Stimulated activated CD8-positive, alpha-beta memory T cell treated with anti-CD3 and anti-CD28 coated beads, Interleukin-7, amount 100 ng/mL, for 48 hours (primary cell): Measurements from ENCODE around the gene SOCS4.
"Not testable (repeated sequence)": the region's sequence is repeated elsewhere in the genome, so short reads cannot be mapped to it uniquely, and the experiment has no call there.

Experiments
- DNase-seq, 2 donors: peaks; one replicate each; pipeline ENCODE4 v3.0.0-alpha.2; 2020; ENCODE audit warnings: low read depth in 1 of 2; ENCODE audit errors: extremely low read depth in 1 of 2

The SOCS4 gene, protein sequence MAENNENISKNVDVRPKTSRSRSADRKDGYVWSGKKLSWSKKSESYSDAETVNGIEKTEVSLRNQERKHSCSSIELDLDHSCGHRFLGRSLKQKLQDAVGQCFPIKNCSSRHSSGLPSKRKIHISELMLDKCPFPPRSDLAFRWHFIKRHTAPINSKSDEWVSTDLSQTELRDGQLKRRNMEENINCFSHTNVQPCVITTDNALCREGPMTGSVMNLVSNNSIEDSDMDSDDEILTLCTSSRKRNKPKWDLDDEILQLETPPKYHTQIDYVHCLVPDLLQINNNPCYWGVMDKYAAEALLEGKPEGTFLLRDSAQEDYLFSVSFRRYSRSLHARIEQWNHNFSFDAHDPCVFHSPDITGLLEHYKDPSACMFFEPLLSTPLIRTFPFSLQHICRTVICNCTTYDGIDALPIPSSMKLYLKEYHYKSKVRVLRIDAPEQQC

DNA sequence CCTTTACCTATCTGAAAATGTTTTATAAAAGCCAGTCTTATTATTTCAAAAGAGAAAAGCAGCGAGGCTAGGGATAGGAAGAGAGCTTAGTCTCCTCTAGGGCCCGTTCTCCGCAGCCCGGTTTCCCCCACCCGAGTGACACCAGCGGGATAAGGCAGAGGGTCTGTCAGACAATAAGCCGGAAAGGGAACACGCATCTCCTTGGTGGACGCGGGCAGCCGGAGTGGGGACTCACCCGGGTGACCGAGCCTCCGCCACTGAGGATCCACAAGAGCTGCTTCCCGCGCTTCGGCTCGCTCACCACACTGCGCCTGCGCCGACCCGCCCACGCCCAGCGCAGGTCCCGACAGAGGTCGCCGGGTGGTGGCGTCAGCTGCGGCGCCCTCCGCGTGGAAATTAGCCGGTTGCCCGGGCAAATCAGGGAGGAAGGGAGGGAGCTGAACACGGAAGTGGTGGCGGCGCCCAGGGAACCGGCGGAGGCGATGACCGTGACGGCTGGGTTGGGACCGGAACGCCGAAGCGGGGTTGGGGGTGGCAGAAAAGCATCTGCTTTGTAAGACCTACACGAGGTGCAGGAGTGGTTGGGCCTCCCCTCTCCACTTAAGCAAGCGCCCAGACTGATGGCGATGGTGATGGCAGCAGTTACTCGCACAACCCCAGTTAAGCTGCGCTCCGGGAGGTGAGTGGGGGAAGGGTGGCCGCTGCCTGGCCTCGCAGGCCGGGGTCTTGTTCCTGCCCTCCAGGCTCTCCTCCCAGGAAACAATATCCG is at the start of gene SOCS4, which contains the start of gene WDHD1:
TSS of gene SOCS4 (plus strand) at position 444 of the 769 bp plus-strand sequence. CDS start 15,806 bp downstream, outside the sequence.
TSS of gene WDHD1 (minus strand) at position 307 of the 769 bp plus-strand sequence. CDS start 312 bp downstream, outside the sequence.
- DNase-seq = peak; percentile 95 to 98

DNA sequence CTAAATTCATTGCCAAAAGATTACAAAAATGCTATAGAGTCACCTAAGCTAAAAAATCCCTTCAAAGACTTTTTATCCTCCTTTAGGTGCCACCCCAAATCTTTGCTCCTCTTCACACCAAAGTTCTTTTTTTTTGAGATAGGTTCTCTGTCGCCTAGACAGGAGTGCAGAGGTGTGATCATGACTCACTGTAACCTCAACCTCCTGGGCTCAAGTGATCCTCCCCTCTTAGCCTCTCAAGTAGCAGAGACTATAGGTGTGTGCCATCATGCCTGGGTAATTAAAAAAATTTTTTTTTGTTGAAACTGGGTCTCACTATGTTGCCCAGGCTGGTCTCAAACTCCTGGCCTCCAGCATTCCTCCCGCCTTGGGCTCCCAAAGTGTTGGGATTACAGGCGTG is 48.0 kb upstream of the SOCS4 start:
- DNase-seq = no peak

DNA sequence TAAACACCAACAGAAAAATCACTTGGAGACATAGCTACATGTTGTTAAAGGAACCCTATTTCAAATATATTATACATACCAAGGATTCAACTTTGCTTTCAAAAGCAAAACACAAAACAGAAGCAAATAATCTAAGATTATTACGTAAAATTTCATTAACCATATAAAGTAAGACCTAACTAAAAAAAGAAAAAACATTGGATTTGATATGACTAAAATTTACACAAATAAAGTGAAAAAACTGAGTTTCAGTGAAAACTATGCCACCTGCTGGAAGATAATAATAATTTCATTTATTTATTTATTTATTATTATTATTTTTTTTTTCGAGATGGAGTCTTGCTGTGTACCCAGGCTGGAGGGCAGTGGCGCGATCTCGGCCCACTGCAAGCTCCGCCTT is 45.3 kb upstream of the SOCS4 start:
- DNase-seq = no peak

DNA sequence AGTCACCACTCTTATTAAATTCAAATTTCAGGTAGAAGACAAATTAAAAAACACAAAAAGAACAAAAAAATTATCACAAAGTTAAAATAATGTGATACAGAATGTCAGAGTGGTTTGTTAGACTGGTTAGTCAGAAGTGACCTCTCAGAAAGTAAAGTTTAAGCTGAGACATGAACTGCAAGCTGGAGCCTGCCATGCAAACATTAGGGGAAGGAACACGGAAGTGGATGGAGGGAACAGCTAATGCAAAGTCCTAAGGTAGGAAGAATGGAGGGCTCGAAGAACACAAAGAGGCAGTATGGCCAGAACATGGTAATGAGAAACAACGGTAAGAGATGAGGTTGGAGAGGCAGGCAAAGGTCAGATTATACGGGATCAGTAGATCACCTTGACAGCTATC is 41.9 kb upstream of the SOCS4 start:
- DNase-seq = no peak

DNA sequence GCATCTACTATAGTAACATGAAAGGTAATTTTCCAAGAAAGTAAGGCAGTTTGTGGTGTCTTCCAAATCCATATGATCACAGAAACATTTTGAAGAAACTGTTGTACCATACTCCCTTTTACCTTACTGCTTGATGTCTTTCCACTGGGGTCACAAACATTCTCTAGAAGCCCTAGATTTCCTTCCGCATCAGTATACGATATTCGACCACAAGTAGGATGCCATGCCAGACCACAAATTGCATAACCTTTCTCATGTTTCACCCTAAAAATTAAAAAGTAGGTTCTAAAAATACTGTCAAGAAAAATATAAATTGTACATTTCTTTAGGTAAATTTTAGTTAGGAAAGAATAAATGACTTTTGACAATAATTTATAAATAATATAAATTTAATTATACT is 26.7 kb upstream of the SOCS4 start:
- DNase-seq = no peak

DNA sequence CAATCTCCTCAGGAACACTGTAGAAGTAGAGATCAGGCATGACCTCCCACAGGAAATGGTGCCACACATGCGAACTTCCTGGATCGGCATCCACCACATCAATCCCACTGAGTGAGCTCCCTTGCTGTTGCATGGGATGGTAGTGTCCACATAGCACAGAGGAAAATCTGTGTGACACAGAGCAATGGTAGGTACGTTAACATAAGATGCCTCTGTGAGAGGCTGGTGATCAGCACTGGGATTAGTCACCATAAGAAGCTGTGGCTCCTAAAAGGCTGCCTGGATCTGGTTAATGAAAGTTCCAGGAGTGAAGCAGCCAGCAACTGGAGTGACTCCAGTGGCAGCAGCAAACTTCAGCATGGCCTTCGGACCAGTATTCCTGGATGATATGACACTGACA is 22.0 kb upstream of the SOCS4 start:
- DNase-seq = no peak

DNA sequence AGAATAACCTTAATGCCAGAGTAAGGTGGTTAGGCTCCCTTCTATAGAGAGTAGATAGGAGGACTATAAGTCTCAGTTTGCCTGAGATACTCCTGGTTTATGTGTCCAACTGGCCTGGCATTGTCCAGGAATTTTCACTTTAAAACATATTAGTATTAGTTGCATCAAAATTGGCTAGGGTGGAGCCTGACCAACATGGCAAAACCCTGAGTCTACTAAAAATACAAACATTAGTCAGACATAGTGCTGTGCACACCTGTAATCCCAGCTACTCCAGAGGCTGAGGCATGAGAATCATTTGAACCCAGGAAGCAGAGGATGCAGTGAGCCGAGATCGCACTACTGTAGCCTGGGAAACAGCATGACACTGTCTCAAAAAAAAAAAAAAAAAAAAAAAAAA is 12.0 kb upstream of the SOCS4 start:
- no peak for DNase-seq

DNA sequence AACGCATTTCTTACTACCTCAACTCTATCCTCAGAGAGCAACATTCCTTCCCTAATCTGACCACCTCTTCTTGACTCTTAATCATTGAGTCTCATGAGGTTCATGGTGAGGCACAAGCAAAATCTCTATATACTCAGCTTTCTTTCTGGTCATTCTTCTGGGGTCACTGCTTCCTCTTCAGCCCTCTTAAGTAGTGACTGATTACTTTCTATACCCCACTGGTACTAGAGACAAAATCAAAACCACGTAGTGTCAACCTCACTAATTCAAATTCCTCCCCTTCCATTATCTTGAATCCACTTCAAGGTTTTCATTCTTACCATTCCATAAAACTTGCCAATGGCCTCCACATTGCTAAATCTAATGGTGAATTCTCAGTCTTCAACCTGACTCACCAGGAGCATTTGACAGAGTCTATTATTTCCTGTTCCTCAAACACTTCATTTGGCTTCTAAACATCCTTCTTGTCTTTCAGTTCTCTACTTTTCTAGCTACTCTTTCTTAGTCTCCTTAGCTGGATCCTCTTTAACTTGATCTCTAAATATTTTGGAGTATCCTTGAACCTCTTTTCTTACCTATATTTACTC is 7.0 kb upstream of the SOCS4 start:
- no peak for DNase-seq

DNA sequence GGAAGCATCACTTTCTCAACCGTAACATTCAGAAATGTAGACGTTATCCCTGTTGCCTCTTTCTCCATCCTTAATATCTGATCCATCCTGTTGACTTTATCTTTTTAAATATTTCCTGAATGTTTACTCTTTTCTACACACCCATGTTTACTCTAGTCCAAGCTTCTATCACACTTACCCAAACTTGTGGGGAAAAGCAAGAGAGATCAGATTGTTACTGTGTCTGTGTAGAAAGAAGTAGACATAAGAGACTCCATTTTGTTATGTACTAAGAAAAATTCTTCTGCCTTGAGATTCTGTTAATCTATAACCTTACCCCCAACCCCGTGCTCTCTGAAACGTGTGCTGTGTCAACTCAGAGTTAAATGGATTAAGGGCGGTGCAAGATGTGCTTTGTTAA is 2.7 kb upstream of the SOCS4 start:
- not testable (repeated sequence) for DNase-seq

DNA sequence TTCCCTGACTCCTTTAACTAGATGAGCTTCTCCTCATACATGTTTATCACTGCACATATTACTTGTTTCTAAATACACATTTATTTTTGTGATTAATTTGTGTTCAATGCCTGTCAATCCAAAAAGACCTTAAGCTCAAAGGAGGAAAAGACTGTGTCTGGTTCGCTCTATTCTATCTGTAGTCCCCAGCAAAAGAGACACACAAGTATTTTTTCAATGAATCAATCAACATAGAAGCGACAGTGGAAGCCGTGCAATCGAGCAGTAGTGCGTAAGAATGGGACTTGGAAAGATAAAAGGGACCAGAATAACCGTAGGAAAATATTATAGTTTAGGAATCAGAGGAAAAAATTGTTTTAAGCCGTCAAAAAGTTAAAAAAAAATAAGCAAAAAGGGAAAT is 1.1 kb upstream of the SOCS4 start:
- no peak for DNase-seq

DNA sequence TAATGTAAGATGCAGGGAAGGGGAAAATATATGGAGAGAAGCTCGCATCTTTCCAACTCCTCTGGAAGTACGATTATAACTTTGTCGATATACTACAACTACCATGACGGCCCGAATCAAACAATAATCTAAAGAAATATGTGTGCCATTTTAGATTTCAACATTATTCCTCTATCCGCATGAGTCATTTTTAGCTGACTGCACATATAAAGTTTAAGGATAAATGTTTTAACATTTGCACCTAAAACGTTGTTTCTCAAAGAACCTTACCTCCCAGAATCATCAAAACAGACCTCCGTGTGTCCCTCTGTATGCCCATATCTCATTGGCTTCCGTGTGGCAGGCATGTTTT is 619 bp upstream of the SOCS4 start:
- no peak for DNase-seq

DNA sequence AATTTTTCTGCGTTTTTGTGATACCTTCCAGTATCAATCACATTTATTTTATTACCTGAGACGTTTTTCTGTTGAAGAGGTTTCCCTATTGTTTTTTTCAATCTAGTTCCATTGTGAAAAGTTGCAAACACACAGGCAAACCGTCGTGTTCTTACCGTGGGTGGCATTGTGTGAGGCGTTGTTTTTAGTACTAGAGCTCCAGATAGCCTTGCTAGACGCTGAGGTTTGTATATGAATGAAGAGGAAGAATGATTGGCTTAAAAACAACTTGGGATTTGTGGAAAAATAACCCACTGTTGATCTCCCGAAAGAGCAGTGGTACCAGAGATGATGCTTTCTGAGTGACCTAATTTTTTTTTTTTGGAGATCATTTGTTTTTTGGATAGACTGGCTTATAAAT is 1.0 kb downstream of the SOCS4 start:
- DNase-seq = no peak

DNA sequence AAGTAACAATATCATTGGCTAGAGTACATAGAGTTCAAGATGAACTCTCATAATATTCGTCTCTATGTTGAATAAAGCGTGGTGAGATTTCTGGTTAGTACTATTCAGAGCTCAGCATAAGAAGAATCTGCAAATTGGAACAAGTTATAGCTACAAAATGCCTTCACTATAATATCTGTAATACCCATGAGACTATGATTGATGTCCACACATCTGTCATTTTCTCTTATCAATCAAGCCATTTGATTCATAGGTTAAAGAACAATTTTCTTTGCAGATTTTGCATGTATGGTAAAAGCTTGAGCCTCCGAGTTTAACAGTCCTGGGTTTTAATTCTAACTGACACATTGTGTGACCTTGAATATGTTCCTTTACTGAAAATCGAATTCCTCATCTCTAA is 1.4 kb downstream of the SOCS4 start:
- DNase-seq = no peak

DNA sequence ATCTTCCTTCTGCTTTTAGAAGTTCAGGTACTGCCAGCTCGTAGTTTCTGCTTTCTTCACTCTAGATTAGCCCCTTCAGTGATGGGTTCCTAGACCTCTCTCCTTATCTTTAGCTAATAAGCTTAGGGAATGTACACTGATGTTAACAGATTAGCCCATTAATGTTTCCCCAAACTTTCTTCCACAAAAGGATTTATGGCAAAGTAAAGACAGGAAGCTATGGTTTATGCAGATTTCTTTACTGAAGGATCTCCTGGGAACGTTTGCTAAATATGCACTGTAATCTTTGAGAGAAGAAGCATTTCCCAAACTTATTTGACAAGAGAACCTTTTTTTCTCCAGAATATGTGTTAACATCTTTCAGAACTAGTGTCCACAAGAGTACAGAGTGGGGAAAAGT is 4.2 kb downstream of the SOCS4 start:
- no peak for DNase-seq

DNA sequence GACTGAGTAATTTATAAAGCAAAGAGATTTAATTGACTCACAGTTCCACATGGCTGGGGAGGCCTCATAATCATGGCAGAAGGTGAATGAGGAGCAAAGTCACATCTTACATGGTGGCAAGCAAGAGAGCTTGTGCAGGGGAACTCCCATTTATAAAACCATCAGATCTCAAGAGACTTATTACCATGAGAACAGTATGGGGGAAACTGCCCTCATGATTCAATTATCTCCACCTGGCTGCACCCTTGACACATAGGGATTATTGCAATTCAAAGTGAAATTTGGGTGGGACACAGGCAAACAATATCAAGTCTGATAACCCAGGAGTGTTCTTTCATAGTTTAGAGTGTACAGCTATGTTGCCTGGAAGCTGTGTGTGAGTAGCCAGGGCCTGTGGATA is 11.0 kb downstream of the SOCS4 start:
- DNase-seq = not testable (repeated sequence)

DNA sequence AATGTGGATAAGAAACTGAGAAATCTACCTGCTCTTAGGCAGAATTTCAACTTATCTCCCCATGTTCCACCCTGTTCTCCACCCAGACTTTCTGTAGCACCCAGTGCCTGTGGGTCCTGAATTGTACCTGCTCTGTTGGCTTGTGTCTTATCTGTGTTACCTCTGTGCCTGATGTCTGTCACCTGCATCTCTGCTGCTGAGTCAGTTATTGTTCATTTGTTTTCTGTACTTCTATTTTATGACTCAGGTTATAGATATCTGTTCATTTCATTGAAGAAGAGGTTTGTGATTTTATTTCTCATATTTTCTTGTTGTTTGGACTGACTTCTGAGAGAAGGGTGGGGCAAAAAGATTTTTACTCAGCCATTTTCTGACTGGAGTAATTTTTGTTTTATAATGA is 11.7 kb downstream of the SOCS4 start:
- DNase-seq = no peak

DNA sequence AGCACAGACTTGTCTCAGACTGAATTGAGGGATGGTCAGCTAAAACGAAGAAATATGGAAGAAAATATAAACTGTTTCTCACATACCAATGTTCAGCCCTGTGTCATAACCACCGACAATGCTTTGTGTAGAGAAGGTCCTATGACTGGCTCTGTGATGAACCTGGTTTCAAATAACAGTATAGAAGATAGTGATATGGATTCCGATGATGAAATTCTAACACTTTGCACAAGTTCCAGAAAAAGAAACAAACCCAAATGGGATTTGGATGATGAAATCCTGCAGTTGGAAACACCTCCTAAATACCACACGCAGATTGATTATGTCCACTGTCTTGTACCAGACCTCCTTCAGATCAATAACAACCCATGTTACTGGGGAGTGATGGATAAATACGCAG is 16.5 kb downstream of the SOCS4 start:
- DNase-seq = no peak

DNA sequence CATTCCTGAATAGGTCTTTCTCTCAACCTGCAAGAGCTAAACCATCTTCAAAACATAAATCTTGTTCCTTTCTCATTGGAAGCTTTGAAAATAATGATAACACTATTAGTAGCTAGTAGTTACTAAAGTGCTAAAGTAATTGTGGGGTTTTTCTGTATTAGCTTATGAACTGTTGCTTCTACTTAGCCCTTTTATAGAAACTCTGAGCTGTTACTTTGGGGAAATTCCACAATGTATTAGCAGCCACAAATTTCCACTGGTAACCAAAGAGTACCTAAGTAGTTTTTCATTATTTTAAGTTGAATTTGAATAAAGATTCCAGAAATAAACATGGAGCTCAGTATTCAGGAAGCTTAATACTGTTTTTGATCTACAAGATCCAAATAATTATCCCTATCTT is 18.1 kb downstream of the SOCS4 start:
- DNase-seq = no peak

DNA sequence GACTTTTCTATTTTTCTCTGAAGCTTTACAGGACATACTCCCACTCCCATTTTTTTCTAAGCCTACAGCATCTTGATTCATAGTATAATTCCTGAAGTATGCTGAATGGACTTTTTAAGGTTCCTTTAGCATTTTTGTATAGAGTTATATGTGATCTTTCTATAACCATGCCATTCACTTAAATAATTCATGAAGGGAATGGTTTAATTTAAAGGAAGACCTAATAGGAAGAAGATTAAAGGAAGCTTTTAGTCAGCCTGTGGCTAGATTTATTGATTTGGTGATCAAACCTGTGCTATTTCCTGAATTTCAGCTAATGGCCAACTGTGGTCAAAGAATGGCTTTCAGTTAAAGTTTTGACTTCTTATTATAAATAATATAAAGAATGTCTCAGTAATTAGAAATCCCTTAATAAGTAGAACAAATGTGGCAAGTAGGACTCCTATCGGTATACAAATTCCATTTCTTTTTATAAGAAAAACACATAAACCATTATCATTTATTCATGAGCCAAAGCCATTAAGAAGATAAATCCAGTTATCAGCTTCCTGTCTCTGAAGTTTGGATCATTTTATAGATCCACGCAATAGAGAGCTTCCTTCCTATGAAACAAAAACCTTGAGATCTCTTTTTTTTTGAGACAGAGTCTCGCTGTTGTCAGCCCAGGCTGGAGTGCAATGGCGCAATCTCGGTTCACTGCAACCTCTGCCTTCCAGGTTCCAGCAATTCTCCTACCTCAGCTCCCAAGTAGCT is 20.4 kb downstream of the SOCS4 start:
- no peak for DNase-seq

DNA sequence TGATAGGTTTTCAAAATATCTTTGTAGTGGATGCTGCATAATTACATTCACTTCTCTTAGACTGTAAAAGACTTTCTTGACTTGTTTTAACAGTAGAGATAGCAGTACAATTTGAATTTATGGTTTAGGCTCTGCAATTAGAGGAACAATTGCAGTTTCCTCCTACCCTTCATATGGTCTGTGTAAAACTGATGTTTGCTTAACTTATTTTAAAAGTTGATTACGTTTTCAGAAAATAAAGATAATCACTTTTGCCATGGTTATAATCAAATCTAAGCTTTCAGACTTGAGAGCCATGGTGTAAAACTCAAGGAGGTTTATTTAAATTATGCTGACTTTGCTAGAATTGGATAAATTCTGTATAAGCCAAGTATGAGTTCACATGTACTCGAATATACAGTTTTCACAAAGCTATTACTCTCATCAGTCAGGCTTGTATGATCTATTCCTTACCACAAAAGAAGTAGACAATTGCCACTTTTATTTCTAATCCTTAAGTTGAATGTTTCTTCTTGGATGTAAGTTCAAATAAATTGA is 21.9 kb downstream of the SOCS4 start:
- no peak for DNase-seq

DNA sequence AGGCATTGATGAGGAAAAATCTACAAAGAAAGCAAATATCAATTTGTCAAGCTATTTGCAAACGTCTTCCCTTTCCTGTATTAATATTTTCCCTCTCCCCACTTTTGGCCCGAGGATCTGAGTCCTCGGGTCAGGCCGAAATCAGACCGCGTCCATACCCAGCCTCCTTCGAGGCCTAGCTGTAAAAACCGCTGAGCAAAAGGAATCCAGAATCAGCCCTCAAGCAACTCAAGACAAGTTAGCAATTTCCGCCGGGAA is 24.1 kb downstream of the SOCS4 start:
- DNase-seq = no peak
